Tibial nerve (tissue), 3 donors: ENCODE measurements around the gene STARD13.

Experiments used
- CTCF ChIP-seq, 5 experiments: fragments of 200-600 bp in 3 of 5; fragments of 450-650 bp in 2 of 5; sonication (generic) in 3 of 5; IDR thresholded peaks; one replicate each; pipeline ENCODE4 v1.5.1; 2016 to 2019; ENCODE audit warnings: antibody characterized with exemption in 5 of 5, mild to moderate bottlenecking in 3 of 5, moderate library complexity in 2 of 5
- POLR2A ChIP-seq, 2 donors: fragments of 450-650 bp; IDR thresholded peaks; one replicate each; pipeline ENCODE4 v1.6.1; 2017; ENCODE audit warnings: antibody characterized with exemption in 2 of 2, mild to moderate bottlenecking in 2 of 2, moderate library complexity in 2 of 2

GRCh38 chr13:33152389-33152788, 133.2 kb downstream of the STARD13 start:
- no peak for TF ChIP-seq POLR2A (IDR thresholded peaks at IDR 0.05)
- TF ChIP-seq CTCF (IDR thresholded peaks at IDR 0.05): no peak
